Ovary (tissue), 3 donors: ENCODE results near the gene MARCO.

Source experiments
- EP300 ChIP-seq: sonication (generic); formaldehyde crosslinking; IDR thresholded peaks from one replicate; pipeline ENCODE4 v1.6.1; 2017; ENCODE audit warnings: antibody characterized with exemption
- POLR2A ChIP-seq: fragments of 450-650 bp; IDR thresholded peaks from one replicate; pipeline ENCODE4 v1.6.1; 2017; ENCODE audit warnings: antibody characterized with exemption, mild to moderate bottlenecking, moderate library complexity
- TF ChIP-seq, protein P1 (sequence below), 3 donors: fragments of 450-650 bp in 2 of 3; fragments of 200-600 bp in 1 of 3; IDR thresholded peaks; one replicate each; pipeline versions ENCODE4 v1.5.1 to v1.8.0; 2016 to 2022; ENCODE audit warnings: antibody characterized with exemption in 3 of 3, mild to moderate bottlenecking in 1 of 3
- donor health status: DM: no; HTN: no; CAD: no.

DNA sequence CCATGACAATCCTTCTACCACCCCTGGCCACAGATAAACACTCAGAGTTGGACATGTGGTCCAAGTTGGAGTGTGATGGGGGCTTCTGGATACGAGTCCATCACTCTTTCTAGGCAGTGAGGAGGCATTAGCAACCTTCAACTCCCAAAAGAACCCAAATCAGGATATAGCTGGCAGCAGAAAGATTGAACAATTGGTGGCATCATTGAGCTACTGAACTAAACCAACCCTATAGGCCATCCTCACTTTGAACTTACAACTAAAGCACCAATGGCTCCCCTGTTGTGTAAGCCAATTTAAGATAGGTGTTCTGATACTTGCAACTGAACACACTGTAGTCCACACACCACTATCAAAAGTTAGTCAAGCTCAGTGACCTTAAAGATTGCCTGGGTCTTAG, 24.0 kb upstream of the MARCO start:
- no peak for TF ChIP-seq POLR2A
- TF ChIP-seq, protein P1, sequence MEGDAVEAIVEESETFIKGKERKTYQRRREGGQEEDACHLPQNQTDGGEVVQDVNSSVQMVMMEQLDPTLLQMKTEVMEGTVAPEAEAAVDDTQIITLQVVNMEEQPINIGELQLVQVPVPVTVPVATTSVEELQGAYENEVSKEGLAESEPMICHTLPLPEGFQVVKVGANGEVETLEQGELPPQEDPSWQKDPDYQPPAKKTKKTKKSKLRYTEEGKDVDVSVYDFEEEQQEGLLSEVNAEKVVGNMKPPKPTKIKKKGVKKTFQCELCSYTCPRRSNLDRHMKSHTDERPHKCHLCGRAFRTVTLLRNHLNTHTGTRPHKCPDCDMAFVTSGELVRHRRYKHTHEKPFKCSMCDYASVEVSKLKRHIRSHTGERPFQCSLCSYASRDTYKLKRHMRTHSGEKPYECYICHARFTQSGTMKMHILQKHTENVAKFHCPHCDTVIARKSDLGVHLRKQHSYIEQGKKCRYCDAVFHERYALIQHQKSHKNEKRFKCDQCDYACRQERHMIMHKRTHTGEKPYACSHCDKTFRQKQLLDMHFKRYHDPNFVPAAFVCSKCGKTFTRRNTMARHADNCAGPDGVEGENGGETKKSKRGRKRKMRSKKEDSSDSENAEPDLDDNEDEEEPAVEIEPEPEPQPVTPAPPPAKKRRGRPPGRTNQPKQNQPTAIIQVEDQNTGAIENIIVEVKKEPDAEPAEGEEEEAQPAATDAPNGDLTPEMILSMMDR (IDR thresholded peaks at IDR 0.05) = no peak
- TF ChIP-seq EP300 = no peak
